Measurements from ENCODE around the gene XRCC5.

GRCh38 chr2:216113572-216113971 is 4.4 kb downstream of the XRCC5 start:
- TF ChIP-seq, protein P1, sequence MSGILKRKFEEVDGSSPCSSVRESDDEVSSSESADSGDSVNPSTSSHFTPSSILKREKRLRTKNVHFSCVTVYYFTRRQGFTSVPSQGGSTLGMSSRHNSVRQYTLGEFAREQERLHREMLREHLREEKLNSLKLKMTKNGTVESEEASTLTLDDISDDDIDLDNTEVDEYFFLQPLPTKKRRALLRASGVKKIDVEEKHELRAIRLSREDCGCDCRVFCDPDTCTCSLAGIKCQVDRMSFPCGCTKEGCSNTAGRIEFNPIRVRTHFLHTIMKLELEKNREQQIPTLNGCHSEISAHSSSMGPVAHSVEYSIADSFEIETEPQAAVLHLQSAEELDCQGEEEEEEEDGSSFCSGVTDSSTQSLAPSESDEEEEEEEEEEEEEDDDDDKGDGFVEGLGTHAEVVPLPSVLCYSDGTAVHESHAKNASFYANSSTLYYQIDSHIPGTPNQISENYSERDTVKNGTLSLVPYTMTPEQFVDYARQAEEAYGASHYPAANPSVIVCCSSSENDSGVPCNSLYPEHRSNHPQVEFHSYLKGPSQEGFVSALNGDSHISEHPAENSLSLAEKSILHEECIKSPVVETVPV (CRISPR knock-in tag; IDR thresholded peaks at IDR 0.05), result no peak
- TF ChIP-seq POU6F1 (CRISPR knock-in tag; IDR thresholded peaks at IDR 0.05; ENCODE audit: borderline replicate concordance, low read depth) (no peak), ZNF565 (CRISPR knock-in tag; conservative IDR thresholded peaks at IDR 0.05; ENCODE audit: low read depth) (no peak), PPARA (CRISPR knock-in tag; IDR thresholded peaks at IDR 0.05; ENCODE audit: borderline replicate concordance) (no peak), TOX (CRISPR knock-in tag; IDR thresholded peaks at IDR 0.05; ENCODE audit: borderline replicate concordance) (no peak), ZC3H10 (CRISPR knock-in tag; IDR thresholded peaks at IDR 0.05) (no peak)
